Measurements from ENCODE around the gene KCNH1. TPM values are rescaled to one million over a fixed set of nuclear protein-coding genes. Genes with fewer than 3 reads are reported as not detected.

KCNH1 gene
- total RNA-seq, 1 donor from 2014 or later, result under 0.01 TPM

DNA sequence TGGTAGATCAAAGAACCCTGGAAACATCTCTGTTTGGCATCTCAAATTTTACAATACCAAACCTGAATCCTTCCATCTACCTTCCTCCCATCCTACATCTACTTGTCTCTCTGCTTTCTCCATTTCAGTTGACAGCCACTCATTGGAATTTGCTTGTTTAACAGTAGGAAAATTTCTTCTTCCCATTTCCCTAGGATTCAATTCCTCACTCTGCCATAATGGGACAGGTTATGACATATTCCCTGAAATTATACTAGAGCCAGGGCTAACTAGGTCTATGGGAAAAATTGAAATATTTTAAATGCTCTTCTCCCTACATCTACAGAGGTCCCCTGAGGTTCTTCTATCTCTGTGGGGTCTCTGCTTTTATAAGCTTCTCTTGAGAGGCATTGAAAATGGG is 257.7 kb downstream of the KCNH1 start:
- TF ChIP-seq, protein P1, sequence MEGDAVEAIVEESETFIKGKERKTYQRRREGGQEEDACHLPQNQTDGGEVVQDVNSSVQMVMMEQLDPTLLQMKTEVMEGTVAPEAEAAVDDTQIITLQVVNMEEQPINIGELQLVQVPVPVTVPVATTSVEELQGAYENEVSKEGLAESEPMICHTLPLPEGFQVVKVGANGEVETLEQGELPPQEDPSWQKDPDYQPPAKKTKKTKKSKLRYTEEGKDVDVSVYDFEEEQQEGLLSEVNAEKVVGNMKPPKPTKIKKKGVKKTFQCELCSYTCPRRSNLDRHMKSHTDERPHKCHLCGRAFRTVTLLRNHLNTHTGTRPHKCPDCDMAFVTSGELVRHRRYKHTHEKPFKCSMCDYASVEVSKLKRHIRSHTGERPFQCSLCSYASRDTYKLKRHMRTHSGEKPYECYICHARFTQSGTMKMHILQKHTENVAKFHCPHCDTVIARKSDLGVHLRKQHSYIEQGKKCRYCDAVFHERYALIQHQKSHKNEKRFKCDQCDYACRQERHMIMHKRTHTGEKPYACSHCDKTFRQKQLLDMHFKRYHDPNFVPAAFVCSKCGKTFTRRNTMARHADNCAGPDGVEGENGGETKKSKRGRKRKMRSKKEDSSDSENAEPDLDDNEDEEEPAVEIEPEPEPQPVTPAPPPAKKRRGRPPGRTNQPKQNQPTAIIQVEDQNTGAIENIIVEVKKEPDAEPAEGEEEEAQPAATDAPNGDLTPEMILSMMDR (IDR thresholded peaks at IDR 0.05; ENCODE audit: insufficient read depth, low read length, severe bottlenecking), result no peak
- FAIRE-seq (no peak), DNase-seq (ENCODE audit: low read depth) (no peak)
- Histone ChIP-seq H3K4me3 (ENCODE audit: low read depth, low read length) (no peak overlapping the region), H3K27me3 (ENCODE audit: control insufficient read depth, insufficient read depth, low read length) (no peaks in the 10 kb centered on the region), H3K36me3 (ENCODE audit: control insufficient read depth, insufficient read depth, low read length) (no peaks in the 10 kb centered on the region)

DNA sequence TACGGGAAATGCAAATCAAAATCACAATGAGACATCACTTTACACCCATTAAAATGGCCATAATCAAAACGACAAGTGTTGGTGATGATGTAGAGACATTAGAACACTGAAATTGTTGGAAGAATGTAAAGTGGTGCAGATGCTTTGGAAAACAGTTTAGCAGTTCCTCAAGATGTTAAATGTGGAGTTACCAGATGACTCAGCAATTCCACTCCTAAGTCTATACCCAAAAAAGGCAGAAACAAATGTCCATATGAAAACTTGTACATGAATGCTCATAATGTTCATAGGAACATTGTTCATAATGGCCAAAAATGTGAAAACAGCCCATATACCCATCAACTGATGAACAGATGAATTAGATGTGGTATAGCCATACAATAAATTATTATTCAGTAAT is 267.4 kb downstream of the KCNH1 start:
- H3K36me3 ChIP-seq (ENCODE audit: control insufficient read depth, insufficient read depth, low read length), result no peaks in the 10 kb centered on the region
- DNase-seq (ENCODE audit: low read depth), result no peak
- H3K4me3 ChIP-seq (ENCODE audit: low read depth, low read length), result no peak overlapping the region
- TF ChIP-seq, protein P1 (IDR thresholded peaks at IDR 0.05; ENCODE audit: insufficient read depth, low read length, severe bottlenecking), result no peak
- H3K27me3 ChIP-seq (ENCODE audit: control insufficient read depth, insufficient read depth, low read length), result no peaks in the 10 kb centered on the region
- FAIRE-seq, result no peak

DNA sequence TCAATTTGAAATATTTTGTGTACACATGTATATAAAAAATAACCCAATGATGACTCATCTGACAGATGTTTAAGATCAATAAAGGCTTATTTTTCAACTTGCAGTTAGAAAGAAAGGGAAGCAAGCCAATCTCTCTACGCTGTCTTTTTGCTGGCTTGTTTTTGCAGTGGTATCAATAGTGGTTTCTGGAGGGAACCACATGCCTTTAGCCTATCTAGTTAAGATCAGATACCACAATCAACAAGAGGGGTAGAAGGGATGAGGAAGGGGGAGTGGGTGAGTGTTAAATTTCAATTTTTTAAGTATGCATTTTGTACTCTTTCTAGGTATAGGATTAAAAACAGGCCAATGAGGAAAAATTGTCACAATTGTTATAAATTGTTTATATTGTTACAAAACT is 276.2 kb downstream of the KCNH1 start:
- Histone ChIP-seq H3K36me3 (ENCODE audit: control insufficient read depth, insufficient read depth, low read length) (no peaks in the 10 kb centered on the region), H3K4me3 (ENCODE audit: low read depth, low read length) (no peak overlapping the region), H3K27me3 (ENCODE audit: control insufficient read depth, insufficient read depth, low read length) (no peaks in the 10 kb centered on the region)
- FAIRE-seq, result no peak
- DNase-seq (ENCODE audit: low read depth), result no peak
- TF ChIP-seq, protein P1 (IDR thresholded peaks at IDR 0.05; ENCODE audit: insufficient read depth, low read length, severe bottlenecking), result no peak

DNA sequence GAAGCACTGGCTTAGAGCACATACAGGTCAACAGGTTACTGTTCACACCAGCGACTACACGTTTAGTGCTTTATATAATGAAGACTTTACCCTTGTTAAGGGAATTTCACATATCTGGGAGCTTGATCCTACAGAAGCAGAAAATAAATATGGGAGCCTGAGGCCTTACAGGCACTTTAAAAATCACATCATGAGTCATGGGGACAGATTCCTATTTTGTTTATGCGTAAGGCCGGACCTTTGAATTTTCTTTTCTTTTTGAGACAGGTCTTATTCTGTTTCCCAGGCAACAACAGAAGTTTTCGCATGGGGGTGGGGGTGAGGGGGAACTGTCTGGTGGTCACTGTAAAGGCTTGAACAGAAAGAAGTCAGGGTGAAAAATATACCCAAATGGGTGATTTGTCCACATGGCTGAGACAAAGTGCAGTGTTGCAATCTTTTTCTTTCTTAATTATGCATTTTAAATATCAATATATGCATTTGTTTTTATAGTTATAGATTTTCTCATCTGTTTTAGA is 276.7 kb downstream of the KCNH1 start:
- Histone ChIP-seq H3K36me3 (ENCODE audit: control insufficient read depth, insufficient read depth, low read length) (no peaks in the 10 kb centered on the region), H3K4me3 (ENCODE audit: low read depth, low read length) (no peak overlapping the region), H3K27me3 (ENCODE audit: control insufficient read depth, insufficient read depth, low read length) (no peaks in the 10 kb centered on the region)
- FAIRE-seq (no peak), DNase-seq (ENCODE audit: low read depth) (no peak)
- TF ChIP-seq, protein P1 (IDR thresholded peaks at IDR 0.05; ENCODE audit: insufficient read depth, low read length, severe bottlenecking), result no peak

DNA sequence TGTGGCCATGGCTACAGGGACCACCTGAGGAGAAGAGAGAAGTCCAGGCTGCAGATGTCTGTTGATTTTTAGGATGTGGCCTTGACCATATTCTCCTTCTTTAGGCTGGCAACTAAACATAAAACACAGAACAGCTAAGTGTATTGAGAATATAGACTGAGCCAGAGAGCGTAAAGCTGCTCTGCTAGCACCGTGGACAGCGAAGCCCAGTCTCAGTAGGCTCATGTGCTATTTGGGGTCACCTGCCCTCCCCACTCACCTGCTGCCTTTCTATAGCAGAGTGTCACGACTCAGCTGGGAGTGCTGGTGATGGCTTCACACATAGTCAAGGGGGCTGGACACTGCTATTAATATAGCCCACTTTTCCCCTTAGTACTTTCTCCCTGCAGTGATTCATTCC is 278.5 kb downstream of the KCNH1 start:
- DNase-seq (ENCODE audit: low read depth) (no peak), FAIRE-seq (no peak)
- H3K4me3 ChIP-seq (ENCODE audit: low read depth, low read length), result no peak overlapping the region
- no peaks in the 10 kb centered on the region for H3K27me3 ChIP-seq (ENCODE audit: control insufficient read depth, insufficient read depth, low read length)
- TF ChIP-seq, protein P1 (IDR thresholded peaks at IDR 0.05; ENCODE audit: insufficient read depth, low read length, severe bottlenecking), result no peak
- no peaks in the 10 kb centered on the region for H3K36me3 ChIP-seq (ENCODE audit: control insufficient read depth, insufficient read depth, low read length)

DNA sequence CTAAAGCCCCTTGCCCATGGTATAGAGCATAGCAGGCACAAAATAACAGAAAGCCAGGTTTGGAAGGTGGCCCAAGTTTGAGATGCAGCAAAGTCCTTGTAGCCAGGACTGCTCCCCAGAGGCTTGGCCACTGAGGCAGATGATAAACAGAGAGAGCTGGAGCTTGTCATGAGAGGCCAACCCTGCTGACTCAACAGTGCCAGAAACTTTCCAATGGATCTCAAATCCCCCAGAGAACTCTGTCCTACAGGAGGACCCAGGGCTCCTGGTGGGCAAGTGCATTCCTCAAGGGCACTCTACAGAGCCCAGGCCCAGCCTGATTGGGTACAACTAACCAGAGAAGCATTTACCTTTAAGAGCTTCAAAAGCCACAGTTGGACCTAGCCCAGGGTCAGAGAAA is 280.7 kb downstream of the KCNH1 start:
- H3K36me3 ChIP-seq (ENCODE audit: control insufficient read depth, insufficient read depth, low read length), result no peaks in the 10 kb centered on the region
- TF ChIP-seq, protein P1 (IDR thresholded peaks at IDR 0.05; ENCODE audit: insufficient read depth, low read length, severe bottlenecking), result no peak
- no peaks in the 10 kb centered on the region for H3K27me3 ChIP-seq (ENCODE audit: control insufficient read depth, insufficient read depth, low read length)
- FAIRE-seq (no peak), DNase-seq (ENCODE audit: low read depth) (no peak)
- no peak overlapping the region for H3K4me3 ChIP-seq (ENCODE audit: low read depth, low read length)
